ENCODE results near the gene CFTR. TPM values are rescaled to one million over a fixed set of nuclear protein-coding genes. Genes with fewer than 3 reads are reported as not detected.

The CFTR gene
- polyA plus RNA-seq, 1 donor (not counting 4 experiments of a cell fraction or from before 2014, with no cell fraction given) = not detected

GRCh38 chr7:117717357-117717756, 237.5 kb downstream of the CFTR start:
- no peak for TF ChIP-seq EZH2 (IDR thresholded peaks at IDR 0.05; ENCODE audit: low read length)
- no peak for TF ChIP-seq CTCF (optimal IDR thresholded peaks at IDR 0.05 in 1 of 3, IDR thresholded peaks at IDR 0.05 in 1 of 3, conservative IDR thresholded peaks at IDR 0.05 in 1 of 3; ENCODE audit: extremely low read depth in 1 of 3, insufficient read depth in 2 of 3, low read length in 3 of 3)
- H3K4me1 ChIP-seq (ENCODE audit: control insufficient read depth, extremely low read depth, insufficient read depth, low read length) = no peaks in the 10 kb centered on the region
- H3K9me1 ChIP-seq (ENCODE audit: control insufficient read depth, extremely low read depth, insufficient read depth, low read length) = no peaks in the 10 kb centered on the region
- H3K36me3 ChIP-seq (ENCODE audit: control insufficient read depth in 2 of 2, extremely low read depth in 1 of 2, insufficient read depth in 2 of 2, low read length in 2 of 2) = no peaks in the 10 kb centered on the region
- no peaks in the 10 kb centered on the region for H4K20me1 ChIP-seq (ENCODE audit: control insufficient read depth, extremely low read depth, insufficient read depth, low read length)
- H3K4me2 ChIP-seq (ENCODE audit: control insufficient read depth, extremely low read depth, insufficient read depth, low read depth, low read length) = no peak overlapping the region
- H3K9me3 ChIP-seq (ENCODE audit: control insufficient read depth, low read depth, low read length) = no peaks in the 10 kb centered on the region
- no peak overlapping the region for H2AFZ ChIP-seq (ENCODE audit: control insufficient read depth, low read length)
- no peaks in the 10 kb centered on the region for H3K79me2 ChIP-seq (ENCODE audit: control insufficient read depth, insufficient read depth, low read length)
- H3K9ac ChIP-seq (ENCODE audit: control insufficient read depth, extremely low read depth, insufficient read depth, low read length) = no peak overlapping the region
- no peaks in the 10 kb centered on the region for H3K27me3 ChIP-seq (ENCODE audit: control insufficient read depth, extremely low read depth, insufficient read depth, low read length)
- dilution Hi-C loops (cut with MboI; ENCODE audit: extremely low pct_ligation_motif_present, low sequenced_read_pairs) = no loop called here
- FAIRE-seq (no peak), DNase-seq (ENCODE audit: low read depth, low spot score) (no peak)
- H3K4me3 ChIP-seq (ENCODE audit: control insufficient read depth in 2 of 3, extremely low read depth in 1 of 3, insufficient read depth in 2 of 3, low read depth in 1 of 3, low read length in 3 of 3) = no peak overlapping the region
- no peak overlapping the region for H3K27ac ChIP-seq (ENCODE audit: control insufficient read depth, insufficient read depth, low read length)

Small RNA genes lying within 50 kb of the gene (small RNA-seq; reads per million reads assigned to genes)
- gene AC000111.1 (ENCODE audit: insufficient read length in 3 of 3, low read depth in 3 of 3, low replicate concordance in 1 of 3) (0 reads per million in 3 experiments), gene AC000111.2 (ENCODE audit: insufficient read length in 3 of 3, low read depth in 3 of 3, low replicate concordance in 1 of 3) (0 reads per million in 3 experiments)

Other genes starting within 250 kb of the CFTR start
- gene WNT2, start 157.0 kb upstream of the CFTR start, polyA plus RNA-seq = not detected in 3 replicates
- gene ASZ1, start 52.5 kb upstream of the CFTR start, polyA plus RNA-seq = not detected in 3 replicates

All from keratinocyte (primary cell).